HUES6 (cell line): ENCODE results near the gene UBAP2.

Experiments used
- H3K27ac ChIP-seq: 2 replicates; pipeline ENCODE4 v1.7.0; 2013; ENCODE audit warnings: low read depth, mild to moderate bottlenecking, low read length, inconsistent platforms
- H3K27me3 ChIP-seq: 2 replicates; pipeline ENCODE4 v1.6.1; 2013; ENCODE audit warnings: low read length; ENCODE audit not compliant: control insufficient read depth, insufficient read depth
- H3K36me3 ChIP-seq: 2 replicates; pipeline ENCODE4 v1.6.1; 2013; ENCODE audit warnings: low read length; ENCODE audit not compliant: control insufficient read depth, insufficient read depth
- H3K4me1 ChIP-seq: 2 replicates; pipeline ENCODE4 v1.6.1; 2013; ENCODE audit warnings: low read length; ENCODE audit not compliant: control insufficient read depth, insufficient read depth
- H3K4me3 ChIP-seq: 2 replicates; pipeline ENCODE4 v1.5.1; 2013; ENCODE audit warnings: low read depth, low read length
- H3K9ac ChIP-seq: one replicate; pipeline ENCODE4 v1.6.1; 2013; ENCODE audit warnings: mild to moderate bottlenecking, low read length
- H3K9me3 ChIP-seq: 2 replicates; pipeline ENCODE4 v1.6.1; 2013; ENCODE audit warnings: low read depth, low read length; ENCODE audit not compliant: control insufficient read depth, insufficient read depth

UBAP2 gene

GRCh38 chr9:34072868-34073590 lies 24.3 kb upstream of the UBAP2 start:
- H3K9ac ChIP-seq: peak overlapping the region; percentile 56
- peaks cover 18% of the 10 kb centered on the region for H3K4me1 ChIP-seq
- peak overlapping the region; percentile 46; the same call in 1 of the 2 replicates for H3K27ac ChIP-seq

GRCh38 chr9:34072410-34072809 lies 23.7 kb upstream of the UBAP2 start:
- Histone ChIP-seq H3K4me3 (no peak overlapping the region), H3K36me3 (no peaks in the 10 kb centered on the region), H3K4me1 (peaks cover 18% of the 10 kb centered on the region), H3K27me3 (no peaks in the 10 kb centered on the region), H3K9ac (peak overlapping the region; percentile 56), H3K9me3 (no peaks in the 10 kb centered on the region), H3K27ac (peak overlapping the region; percentile 46; the same call in 1 of the 2 replicates)

More at GRCh38 chr9:34072868-34073590, 24.3 kb upstream of the UBAP2 start:
- Histone ChIP-seq H3K4me3 (no peak overlapping the region), H3K27me3 (no peaks in the 10 kb centered on the region), H3K36me3 (no peaks in the 10 kb centered on the region), H3K9me3 (no peaks in the 10 kb centered on the region)

- no peaks in the 10 kb centered on the region for H3K9me3 ChIP-seq
- no peaks in the 10 kb centered on the region for H3K27me3 ChIP-seq
- no peak overlapping the region for H3K9ac ChIP-seq
- peaks cover 18% of the 10 kb centered on the region for H3K4me1 ChIP-seq
- no peak overlapping the region for H3K4me3 ChIP-seq
- H3K36me3 ChIP-seq: no peaks in the 10 kb centered on the region
- H3K27ac ChIP-seq: no peak overlapping the region
Observed at GRCh38 chr9:34070606-34071324, 22.1 kb upstream of the UBAP2 start.

GRCh38 chr9:34069831-34070230 lies 21.1 kb upstream of the UBAP2 start:
- Histone ChIP-seq H3K4me1 (peaks cover 18% of the 10 kb centered on the region), H3K9me3 (no peaks in the 10 kb centered on the region), H3K27ac (no peak overlapping the region), H3K4me3 (no peak overlapping the region), H3K36me3 (no peaks in the 10 kb centered on the region), H3K9ac (no peak overlapping the region), H3K27me3 (no peaks in the 10 kb centered on the region)

- Histone ChIP-seq H3K27ac (no peak overlapping the region), H3K4me1 (no peaks in the 10 kb centered on the region), H3K9me3 (no peaks in the 10 kb centered on the region), H3K4me3 (no peak overlapping the region), H3K9ac (no peak overlapping the region), H3K27me3 (no peaks in the 10 kb centered on the region), H3K36me3 (no peaks in the 10 kb centered on the region)
Observed at GRCh38 chr9:34065541-34065940, 16.9 kb upstream of the UBAP2 start.

GRCh38 chr9:34059954-34060353 lies 11.3 kb upstream of the UBAP2 start:
- no peak overlapping the region for H3K27ac ChIP-seq
- H3K4me3 ChIP-seq: no peak overlapping the region
- H3K9ac ChIP-seq: no peak overlapping the region
- H3K36me3 ChIP-seq: no peaks in the 10 kb centered on the region
- no peaks in the 10 kb centered on the region for H3K9me3 ChIP-seq
- H3K4me1 ChIP-seq: no peaks in the 10 kb centered on the region
- H3K27me3 ChIP-seq: no peaks in the 10 kb centered on the region

- Histone ChIP-seq H3K9ac (no peak overlapping the region), H3K27me3 (no peaks in the 10 kb centered on the region), H3K36me3 (no peaks in the 10 kb centered on the region), H3K27ac (no peak overlapping the region), H3K4me1 (no peaks in the 10 kb centered on the region), H3K9me3 (no peaks in the 10 kb centered on the region), H3K4me3 (no peak overlapping the region)
Observed at GRCh38 chr9:34059281-34059680, 10.6 kb upstream of the UBAP2 start.

GRCh38 chr9:34049630-34050384 lies 1.1 kb upstream of the UBAP2 start:
- peak overlapping the region; percentile 73 for H3K4me3 ChIP-seq
- H3K4me1 ChIP-seq: peaks cover 17% of the 10 kb centered on the region
- H3K9ac ChIP-seq: peak overlapping the region; percentile 96
- no peaks in the 10 kb centered on the region for H3K27me3 ChIP-seq
- H3K36me3 ChIP-seq: no peaks in the 10 kb centered on the region; the same call in 1 of the 2 replicates
- H3K9me3 ChIP-seq: no peaks in the 10 kb centered on the region
- H3K27ac ChIP-seq: peak overlapping the region; percentile 98; the same call in 1 of the 2 replicates

GRCh38 chr9:34047864-34048726 lies 592 bp downstream of the UBAP2 start:
- H3K9ac ChIP-seq: peak overlapping the region; percentile 96
- peaks cover 17% of the 10 kb centered on the region for H3K4me1 ChIP-seq
- H3K4me3 ChIP-seq: peak overlapping the region; percentile 73
- peaks cover 4% of the 10 kb centered on the region; the same call in 1 of the 2 replicates for H3K36me3 ChIP-seq
- peak overlapping the region; percentile 98 for H3K27ac ChIP-seq
- no peaks in the 10 kb centered on the region for H3K9me3 ChIP-seq
- no peaks in the 10 kb centered on the region for H3K27me3 ChIP-seq

GRCh38 chr9:34046784-34047379 lies 1.8 kb downstream of the UBAP2 start:
- H3K4me1 ChIP-seq: peaks cover 17% of the 10 kb centered on the region
- H3K27ac ChIP-seq: no peak overlapping the region
- H3K4me3 ChIP-seq: peak overlapping the region; percentile 73
- peaks cover 15% of the 10 kb centered on the region for H3K36me3 ChIP-seq
- H3K27me3 ChIP-seq: no peaks in the 10 kb centered on the region
- H3K9ac ChIP-seq: peak overlapping the region; percentile 27
- H3K9me3 ChIP-seq: no peaks in the 10 kb centered on the region
